Lung (tissue), 12 donors: ENCODE measurements around the gene FAM168A. TPM values are rescaled to one million over a fixed set of nuclear protein-coding genes. Genes with fewer than 3 reads are reported as not detected.

Experiments used
- ATAC-seq: fragments of 200-7000 bp; cut with Tn5 transposase; one replicate; pipeline ENCODE4 v1.9.1; 2020; ENCODE audit warnings: moderate number of reproducible peaks; ENCODE audit not compliant: insufficient read depth, low FRiP score
- DNase-seq, 3 donors: peaks; one replicate each; pipeline ENCODE4 v3.0.0-alpha.2; 2013 to 2017
- H3K27ac ChIP-seq, 2 donors: one replicate each; pipeline ENCODE4 v1.5.1; 2013; ENCODE audit warnings: mild to moderate bottlenecking in 2 of 2, moderate library complexity in 2 of 2, control low read depth in 1 of 2, inconsistent platforms in 1 of 2, low read depth in 1 of 2, low read length in 1 of 2
- H3K27me3 ChIP-seq, 3 donors: one replicate each; pipeline ENCODE4 v1.5.1; 2013; ENCODE audit warnings: low read length in 2 of 3; ENCODE audit not compliant: control insufficient read depth in 3 of 3, insufficient read depth in 3 of 3
- H3K36me3 ChIP-seq, 4 donors: one replicate each; pipeline ENCODE4 v1.5.1; 2013; ENCODE audit warnings: low read length in 4 of 4, mild to moderate bottlenecking in 1 of 4, moderate library complexity in 1 of 4; ENCODE audit not compliant: control insufficient read depth in 4 of 4, insufficient read depth in 4 of 4
- H3K4me1 ChIP-seq, 5 donors: one replicate each; pipeline ENCODE4 v1.5.1; 2013; ENCODE audit warnings: low read length in 5 of 5, mild to moderate bottlenecking in 2 of 5, moderate library complexity in 1 of 5; ENCODE audit not compliant: control insufficient read depth in 5 of 5, insufficient read depth in 5 of 5
- H3K4me3 ChIP-seq: one replicate; pipeline ENCODE4 v1.5.1; 2013; ENCODE audit warnings: mild to moderate bottlenecking, control low read depth, moderate library complexity
- H3K9ac ChIP-seq, 2 donors: one replicate each; pipeline ENCODE4 v1.5.1; 2013; ENCODE audit warnings: low read length in 2 of 2, control low read depth in 1 of 2; ENCODE audit not compliant: insufficient read depth in 1 of 2
- H3K9me3 ChIP-seq, 4 donors: one replicate each; pipeline ENCODE4 v1.5.1; 2013; ENCODE audit warnings: low read length in 3 of 4, mild to moderate bottlenecking in 1 of 4, moderate library complexity in 1 of 4; ENCODE audit not compliant: control insufficient read depth in 4 of 4, insufficient read depth in 3 of 4
- WGBS, 2 donors: extraction: QIAGEN DNeasy Blood & Tissue Kit; methylation state at CpG; one replicate each; pipeline ENCODE4 v1.1.7; 2013; 5-methylcytosine and 5-hydroxymethylcytosine counted together
- polyA plus RNA-seq, 2 donors: library from polyadenylated mRNA; stranded (reverse); fragments of 200-250 nt; gene quantifications; one replicate each; pipeline ENCODE4 v1.2.1, GENCODE V29; 2013
- total RNA-seq, 2 donors: library from RNA; depleted of rRNA in 1 of 2; stranded (reverse); fragments of >200 nt in 1 of 2; gene quantifications; one replicate each; pipeline ENCODE4 v1.2.1, GENCODE V29; 2014 to 2021
- TF ChIP-seq, protein P1 (sequence below): IDR thresholded peaks from 2 replicates; pipeline ENCODE4 v1.5.1; 2012; ENCODE audit warnings: mild to moderate bottlenecking; ENCODE audit errors: control extremely low read depth, extremely low read depth
- donor health status: control.
- donor health status: control.
- donor health status: Bipolar disorder and iron deficiency.
- donor health status: healthy.
- donor health status: DM: yes; HTN: yes; CAD: no.

Gene FAM168A
- total and polyA plus RNA-seq, 4 donors = 6.7 to 25.5 (median 17.1) TPM

DNA sequence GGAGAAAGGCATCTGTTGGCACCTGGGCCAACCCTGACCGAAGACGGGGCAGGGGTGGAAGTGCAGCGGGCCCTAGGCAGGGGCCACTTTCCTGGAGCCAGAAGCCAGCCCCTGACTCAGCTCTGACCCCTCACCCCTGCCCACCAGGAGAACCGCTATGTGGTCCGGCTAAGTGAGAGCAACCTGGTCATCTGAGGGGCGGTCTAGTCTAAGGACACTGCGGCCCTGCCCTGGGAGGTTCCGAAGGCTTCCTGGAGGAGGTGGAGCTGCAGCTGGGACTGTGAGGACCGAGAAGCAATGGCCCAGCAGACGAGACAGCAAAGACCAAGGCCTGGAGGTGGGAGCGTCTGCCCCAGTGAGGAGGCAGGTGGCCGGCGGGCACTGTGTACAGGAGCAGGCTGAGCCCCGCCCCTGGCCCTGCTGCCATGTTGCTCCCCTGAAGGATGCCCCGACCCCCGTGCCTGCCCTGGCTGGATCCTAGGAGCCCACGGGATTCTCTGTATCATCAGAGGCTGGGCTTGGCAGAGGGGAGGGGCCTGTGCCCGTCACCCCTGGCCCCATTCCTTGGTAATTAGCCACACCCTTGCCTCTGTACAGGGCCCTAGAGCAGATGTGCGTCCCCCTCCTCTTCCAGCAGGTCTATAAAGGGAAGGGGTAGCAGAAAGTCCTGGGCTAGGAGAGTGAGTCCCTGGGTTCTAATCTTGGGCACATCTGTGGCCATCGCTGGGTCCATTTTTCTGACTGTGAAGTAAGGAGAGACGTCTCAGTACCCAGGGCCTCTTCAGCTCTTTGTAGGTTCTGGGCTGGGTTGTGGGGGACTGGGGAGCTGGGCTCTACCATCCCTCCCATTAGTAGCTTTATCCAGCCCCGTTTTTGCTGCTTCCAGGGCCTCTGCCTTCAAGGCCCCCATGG, 202.4 kb downstream of the FAM168A start:
- no peak overlapping the region for H3K4me3 ChIP-seq
- ATAC-seq (no peak), DNase-seq (no peak)
- TF ChIP-seq, protein P1, sequence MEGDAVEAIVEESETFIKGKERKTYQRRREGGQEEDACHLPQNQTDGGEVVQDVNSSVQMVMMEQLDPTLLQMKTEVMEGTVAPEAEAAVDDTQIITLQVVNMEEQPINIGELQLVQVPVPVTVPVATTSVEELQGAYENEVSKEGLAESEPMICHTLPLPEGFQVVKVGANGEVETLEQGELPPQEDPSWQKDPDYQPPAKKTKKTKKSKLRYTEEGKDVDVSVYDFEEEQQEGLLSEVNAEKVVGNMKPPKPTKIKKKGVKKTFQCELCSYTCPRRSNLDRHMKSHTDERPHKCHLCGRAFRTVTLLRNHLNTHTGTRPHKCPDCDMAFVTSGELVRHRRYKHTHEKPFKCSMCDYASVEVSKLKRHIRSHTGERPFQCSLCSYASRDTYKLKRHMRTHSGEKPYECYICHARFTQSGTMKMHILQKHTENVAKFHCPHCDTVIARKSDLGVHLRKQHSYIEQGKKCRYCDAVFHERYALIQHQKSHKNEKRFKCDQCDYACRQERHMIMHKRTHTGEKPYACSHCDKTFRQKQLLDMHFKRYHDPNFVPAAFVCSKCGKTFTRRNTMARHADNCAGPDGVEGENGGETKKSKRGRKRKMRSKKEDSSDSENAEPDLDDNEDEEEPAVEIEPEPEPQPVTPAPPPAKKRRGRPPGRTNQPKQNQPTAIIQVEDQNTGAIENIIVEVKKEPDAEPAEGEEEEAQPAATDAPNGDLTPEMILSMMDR = no peak
- H3K27me3 ChIP-seq = no peaks in the 10 kb centered on the region
- 91 to 93% methylated on average over 21 to 22 of the region's 22 CpGs for WGBS, 2 donors
- H3K4me1 ChIP-seq = no peaks in the 10 kb centered on the region
- H3K36me3 ChIP-seq = peaks cover 0 to 8% (median 0%) of the 10 kb centered on the region in 4 donors
- no peaks in the 10 kb centered on the region for H3K9me3 ChIP-seq
- H3K9ac ChIP-seq = no peak overlapping the region
- H3K27ac ChIP-seq = no peak overlapping the region

DNA sequence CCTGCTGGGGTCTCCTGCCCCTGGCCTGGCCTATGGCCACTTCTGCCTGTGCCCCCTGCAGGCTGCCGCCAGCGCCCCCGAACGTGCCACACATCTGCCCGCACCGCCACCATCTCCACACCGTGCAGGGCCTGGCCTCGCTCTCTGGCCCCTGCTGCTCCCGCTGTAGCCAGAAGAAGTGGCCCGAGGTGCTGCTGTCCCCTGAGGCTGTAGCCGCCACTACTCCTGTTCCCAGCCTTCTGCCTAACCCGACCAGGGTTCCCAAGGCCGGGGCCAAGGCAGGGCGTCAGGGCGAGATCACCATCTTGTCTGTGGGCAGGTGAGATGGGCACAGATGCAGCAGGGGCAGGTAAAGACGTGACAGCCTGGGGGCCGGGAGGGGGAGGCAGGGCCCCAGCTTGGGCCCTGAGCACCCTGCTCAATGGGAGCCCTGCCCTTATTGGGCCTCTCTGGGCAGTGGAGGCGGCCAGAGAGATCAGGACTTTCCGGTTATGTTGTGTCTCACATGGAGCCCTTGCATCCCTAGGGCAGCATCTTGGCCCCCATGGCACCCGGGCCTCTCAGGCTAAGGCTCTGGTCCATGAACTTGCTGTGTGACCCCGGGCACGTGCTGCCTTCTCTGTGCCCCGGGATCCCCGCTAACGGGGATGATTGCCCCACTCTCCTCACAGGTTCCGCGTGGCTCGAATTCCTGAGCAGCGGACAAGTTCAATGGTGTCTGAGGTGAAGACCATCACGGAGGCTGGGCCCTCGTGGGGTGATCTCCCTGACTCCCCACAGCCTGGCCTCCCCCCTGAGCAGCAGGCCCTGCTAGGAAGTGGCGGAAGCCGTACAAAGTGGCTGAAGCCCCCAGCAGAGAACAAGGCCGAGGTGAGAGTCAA, 203.3 kb downstream of the FAM168A start:
- H3K9me3 ChIP-seq = no peaks in the 10 kb centered on the region
- H3K27ac ChIP-seq = no peak overlapping the region
- DNase-seq (no peak), ATAC-seq (no peak)
- no peaks in the 10 kb centered on the region for H3K27me3 ChIP-seq
- H3K36me3 ChIP-seq = peaks cover 0 to 8% (median 0%) of the 10 kb centered on the region in 4 donors
- H3K4me1 ChIP-seq = no peaks in the 10 kb centered on the region
- no peak overlapping the region for H3K4me3 ChIP-seq
- TF ChIP-seq, protein P1 = no peak
- no peak overlapping the region for H3K9ac ChIP-seq
- 94 to 97% methylated on average over 34 of the region's 34 CpGs for WGBS, 2 donors

DNA sequence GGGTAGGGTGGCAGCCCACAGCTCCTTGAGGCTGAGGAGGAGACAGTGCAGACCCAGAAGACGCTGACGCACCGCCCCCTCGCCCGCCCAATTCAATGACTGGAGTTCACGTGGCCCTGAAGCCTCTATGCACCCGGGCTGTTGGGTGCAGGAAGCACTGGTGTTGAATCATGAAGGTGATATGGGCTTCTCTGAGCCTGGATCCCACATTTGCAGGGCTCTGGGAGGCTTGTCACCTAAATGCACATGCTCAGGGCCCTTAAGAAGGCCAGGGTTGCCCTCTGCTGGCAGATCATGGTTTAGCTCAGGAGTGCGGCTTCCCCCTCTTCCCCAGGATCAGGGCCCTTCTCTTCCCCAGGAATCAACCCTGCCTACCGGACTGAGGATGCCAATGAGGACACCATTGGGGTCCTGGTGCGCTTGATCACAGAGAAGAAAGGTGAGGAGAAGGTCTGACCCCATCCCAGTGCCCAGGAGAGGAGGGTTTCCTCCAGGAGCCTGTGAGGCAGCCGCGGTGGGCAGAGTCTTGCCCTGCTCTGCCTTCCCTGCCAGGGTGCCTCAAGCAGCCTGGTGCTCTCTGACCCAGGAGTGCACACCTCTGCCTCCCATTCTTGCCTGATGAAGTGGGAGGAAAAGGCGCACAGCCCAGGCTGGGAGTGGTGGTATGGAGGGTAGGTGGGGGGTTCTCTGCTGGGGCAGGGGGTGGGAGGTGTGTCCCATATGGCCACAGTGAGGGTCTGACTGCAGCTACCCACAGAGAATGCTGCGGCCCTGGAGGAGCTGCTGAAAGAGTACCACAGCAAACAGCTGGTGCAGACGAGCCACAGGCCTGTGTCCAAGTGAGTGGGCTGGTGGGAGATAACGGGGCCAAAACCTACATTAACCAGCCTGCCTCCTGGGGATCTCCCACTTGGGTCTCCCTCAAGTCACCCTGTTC, 204.2 kb downstream of the FAM168A start:
- Histone ChIP-seq H3K27me3 (no peaks in the 10 kb centered on the region), H3K27ac (no peak overlapping the region), H3K9me3 (no peaks in the 10 kb centered on the region), H3K9ac (no peak overlapping the region), H3K36me3 (peaks cover 0 to 8% (median 0%) of the 10 kb centered on the region in 4 donors), H3K4me3 (no peak overlapping the region), H3K4me1 (peaks cover 0 to 4% (median 0%) of the 10 kb centered on the region in 5 donors)
- TF ChIP-seq, protein P1 = peak; percentile 77
- 81 to 82% methylated on average over 16 of the region's 16 CpGs for WGBS, 2 donors
- DNase-seq (peak; percentile 72 to 78 (median 75)), ATAC-seq (peak; percentile 79)
